SK-N-SH (cell line): ENCODE data around the gene SLC25A51.

Experiments
- CTCF ChIP-seq: fragments of 200-600 bp; sonication (generic); IDR thresholded peaks from 2 replicates; pipeline ENCODE4 v1.6.1; 2017; ENCODE audit warnings: antibody characterized with exemption, mild to moderate bottlenecking, moderate library complexity
- EP300 ChIP-seq, 2 experiments: IDR thresholded peaks; 2 replicates each; pipeline versions ENCODE4 v1.4.0 to v1.6.1; 2012; ENCODE audit warnings: borderline replicate concordance in 1 of 2, low read depth in 1 of 2, low read length in 1 of 2
- EZH2phosphoT487 ChIP-seq: fragments of 200-600 bp; sonication (generic); IDR thresholded peaks from 2 replicates; pipeline ENCODE4 v1.6.1; 2017; ENCODE audit warnings: low read depth, mixed run types, mild to moderate bottlenecking, antibody characterized with exemption, moderate library complexity, borderline replicate concordance
- GABPA ChIP-seq: IDR thresholded peaks from 2 replicates; pipeline ENCODE4 v1.4.0; 2012; ENCODE audit warnings: low read depth, mild to moderate bottlenecking
- MXI1 ChIP-seq: IDR thresholded peaks from 2 replicates; pipeline ENCODE4 v1.6.1; 2012; ENCODE audit warnings: mild to moderate bottlenecking, low read depth, low read length, improper control_type of control experiment
- NRF1 ChIP-seq: IDR thresholded peaks from 2 replicates; pipeline ENCODE4 v1.6.1; 2012; ENCODE audit warnings: low read depth, mild to moderate bottlenecking, low read length
- PBX3 ChIP-seq: IDR thresholded peaks from 2 replicates; pipeline ENCODE4; 2012
- POLR2AphosphoS5 ChIP-seq: IDR thresholded peaks from 2 replicates; pipeline ENCODE4 v1.6.1; 2012; ENCODE audit warnings: low read depth, low read length
- RAD21 ChIP-seq: IDR thresholded peaks from 2 replicates; pipeline ENCODE4 v1.6.1; 2012; ENCODE audit warnings: mild to moderate bottlenecking, low read length
- REST ChIP-seq: IDR thresholded peaks from 2 replicates; pipeline ENCODE4 v1.6.1; 2012; ENCODE audit warnings: mild to moderate bottlenecking, low read depth, low read length, moderate library complexity
- RXRA ChIP-seq: IDR thresholded peaks from 2 replicates; pipeline ENCODE4 v1.4.0; 2012; ENCODE audit warnings: low read depth, mild to moderate bottlenecking, borderline replicate concordance
- YY1 ChIP-seq: IDR thresholded peaks from 2 replicates; pipeline ENCODE4 v1.4.0; 2012; ENCODE audit warnings: low read depth, mild to moderate bottlenecking

GRCh38 chr9:37918665-37919170 is 14.8 kb upstream of the SLC25A51 start:
- TF ChIP-seq CTCF (no peak), RXRA (no peak), PBX3 (no peak), GABPA (no peak), YY1 (no peak), REST (no peak), MXI1 (no peak), RAD21 (no peak), EP300 (IDR thresholded peaks at IDR 0.05; ENCODE audit: borderline replicate concordance in 1 of 2, low read depth in 1 of 2, low read length in 1 of 2) (no peak), NRF1 (no peak), POLR2AphosphoS5 (no peak), EZH2phosphoT487 (no peak)
